Measurements from ENCODE around the gene XKRX.

The XKRX gene

DNA sequence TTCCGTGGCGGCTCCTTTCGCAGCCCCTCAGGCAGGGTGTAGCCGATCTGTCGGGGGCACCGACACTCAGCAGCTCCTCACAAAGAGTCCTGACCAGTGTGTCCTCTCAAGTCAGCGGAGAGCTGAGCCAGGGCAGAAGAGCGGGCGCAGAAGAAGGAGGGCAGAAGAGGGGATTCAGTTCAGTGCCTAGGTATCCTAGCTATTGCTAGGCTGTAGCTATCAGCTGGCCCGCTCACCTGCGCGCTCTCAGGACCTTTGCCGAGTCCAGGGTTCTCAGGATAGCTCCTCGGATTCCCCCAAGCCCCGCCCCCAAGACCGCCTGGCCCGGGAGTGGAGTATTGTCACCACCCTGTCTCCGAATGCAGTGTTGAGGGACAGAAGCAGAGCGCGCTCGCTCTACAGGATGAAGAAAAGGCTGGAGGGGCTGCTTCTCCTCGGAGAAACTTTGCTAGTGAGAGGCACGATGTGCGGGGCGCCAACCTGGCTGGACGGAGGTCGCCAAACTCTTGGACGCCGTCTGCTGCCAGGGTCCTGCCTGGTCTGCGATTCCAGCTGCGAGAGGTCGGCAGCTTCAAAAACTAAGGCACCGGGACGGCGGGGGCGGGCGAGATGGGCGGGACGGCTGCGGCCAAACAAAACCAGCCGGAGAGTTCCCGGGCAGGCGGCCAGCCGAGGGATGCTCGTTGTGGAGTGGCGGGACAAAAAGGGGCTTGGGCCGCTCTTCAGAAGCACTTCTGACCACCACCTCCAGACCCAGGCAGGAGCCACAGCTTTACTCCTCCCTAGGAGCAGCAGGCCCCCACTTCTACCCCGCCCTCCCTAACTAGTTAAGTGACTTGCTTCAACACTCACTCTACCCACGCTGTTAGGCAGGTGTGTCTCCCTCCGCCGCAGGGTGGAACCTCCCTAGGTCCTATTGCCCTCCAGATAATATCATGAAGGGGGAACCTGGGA lies at the start of gene XKRX:
TSS of gene XKRX (minus strand) at position 258 of the 954 bp plus-strand sequence. CDS start 613 bp downstream, outside the sequence.
- H3K4me3 ChIP-seq (ENCODE audit: low read depth, low read length): peak within 1 kb of the TSS; percentile 50

DNA sequence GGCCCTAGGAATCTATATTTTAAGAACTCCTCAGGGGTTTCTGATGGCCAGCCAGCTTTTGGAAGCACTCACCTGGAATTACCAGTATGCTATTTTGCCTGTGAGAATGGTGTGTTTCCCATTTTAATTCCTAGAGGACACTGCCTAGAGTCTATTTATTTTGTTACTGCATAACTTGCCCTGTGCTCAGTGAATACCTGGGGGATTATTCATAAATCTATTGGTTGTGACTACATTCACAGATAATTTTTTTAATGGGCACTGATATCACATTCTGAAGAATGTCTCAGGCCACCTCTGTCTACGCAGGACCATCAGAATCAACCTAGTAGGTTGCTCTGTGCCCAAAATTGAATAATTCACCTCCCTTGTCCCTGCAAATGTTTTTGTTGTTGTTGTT lies 47.5 kb upstream of the XKRX start:
- H3K4me3 ChIP-seq (ENCODE audit: low read depth, low read length): no peak overlapping the region

DNA sequence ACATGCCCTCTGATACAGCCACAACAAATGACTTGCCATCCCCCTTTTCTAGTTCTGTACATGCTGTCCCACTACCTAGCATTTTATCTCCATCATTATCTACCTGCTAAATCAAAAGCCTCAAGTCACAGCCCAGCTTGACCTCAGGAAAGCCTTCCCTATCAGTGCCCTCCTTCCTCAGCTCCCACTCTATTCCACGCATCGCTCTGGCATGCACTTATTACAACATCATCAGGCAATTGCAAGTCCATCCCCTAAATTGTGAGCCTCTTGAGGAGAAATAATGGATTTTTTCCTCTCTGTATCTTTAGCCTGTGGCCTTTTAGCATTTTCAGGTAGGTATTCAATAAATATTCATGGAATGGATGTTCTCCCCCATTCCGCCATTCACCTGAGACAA lies 46.5 kb upstream of the XKRX start:
- no peak overlapping the region for H3K4me3 ChIP-seq (ENCODE audit: low read depth, low read length)

DNA sequence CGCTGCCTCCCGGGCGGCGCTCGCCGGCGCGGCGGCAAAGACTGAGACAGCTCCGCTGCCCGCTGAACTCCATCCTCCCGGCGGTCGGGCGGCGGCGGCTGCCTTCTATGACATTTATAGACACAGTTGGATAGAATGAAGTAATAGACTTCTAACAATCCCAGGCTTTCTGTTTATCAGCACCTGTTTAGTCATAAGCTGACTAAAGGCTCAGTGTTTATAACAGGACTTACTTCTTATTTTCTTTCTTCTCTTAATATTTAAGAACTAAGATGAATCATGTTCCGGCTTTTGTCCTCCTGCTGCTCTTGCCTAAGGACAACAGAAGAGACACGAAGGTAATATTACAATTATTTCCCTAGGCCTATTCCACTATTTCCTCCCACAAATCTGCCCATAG lies 44.7 kb upstream of the XKRX start:
- no peak overlapping the region for H3K4me3 ChIP-seq (ENCODE audit: low read depth, low read length)

GRCh38 chrX:100969936-100970335 lies 41.2 kb upstream of the XKRX start:
- H3K4me3 ChIP-seq (ENCODE audit: low read depth, low read length): no peak overlapping the region

GRCh38 chrX:100969408-100969807 lies 40.7 kb upstream of the XKRX start, which contains the start of gene ARL13A:
TSS of gene ARL13A (plus strand) at chrX:100969708. CDS start at chrX:100973690, 3,982 bp downstream.
- H3K4me3 ChIP-seq (ENCODE audit: low read depth, low read length): no peak within 1 kb of the TSS

DNA sequence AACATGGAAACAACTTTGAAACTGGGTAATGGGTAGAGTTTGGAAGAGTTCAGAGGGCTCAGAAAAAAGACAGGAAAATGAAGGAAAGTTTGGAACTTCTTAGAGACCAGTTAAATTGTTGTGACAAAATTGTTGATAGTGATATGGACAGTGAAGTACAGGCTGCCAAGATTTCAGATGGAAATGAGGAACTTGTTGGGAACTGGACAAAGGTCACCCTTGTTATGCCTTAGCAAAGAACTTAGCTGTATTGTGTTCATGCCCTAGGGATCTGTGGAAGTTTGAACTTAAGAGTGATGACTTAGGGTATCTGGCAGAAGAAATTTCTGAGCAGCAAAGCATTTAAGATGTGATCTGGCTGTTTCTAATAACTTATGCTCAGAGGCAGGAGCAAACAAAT lies 35.6 kb upstream of the XKRX start:
- H3K4me3 ChIP-seq (ENCODE audit: low read depth, low read length): no peak overlapping the region

DNA sequence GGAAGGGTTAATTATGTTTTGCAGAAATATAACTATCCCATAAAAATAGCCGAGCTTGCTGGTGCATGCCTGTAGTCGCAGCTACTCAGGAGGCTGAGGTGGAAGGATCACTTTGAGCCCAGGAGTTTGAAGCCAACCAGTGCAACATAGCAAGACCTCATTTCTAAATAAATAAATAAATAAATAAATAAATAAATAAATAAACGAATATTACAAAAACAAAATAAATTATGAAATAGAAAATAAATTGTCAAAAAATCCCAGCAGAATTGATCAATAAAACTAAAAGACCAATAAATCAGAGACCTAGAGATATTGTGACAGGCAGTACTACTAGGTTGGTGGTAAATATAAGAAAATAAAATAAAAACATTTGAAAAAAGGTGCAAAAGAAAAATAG lies 34.1 kb upstream of the XKRX start:
- no peak overlapping the region for H3K4me3 ChIP-seq (ENCODE audit: low read depth, low read length)

GRCh38 chrX:100948557-100948956 lies 19.8 kb upstream of the XKRX start:
- no peak overlapping the region for H3K4me3 ChIP-seq (ENCODE audit: low read depth, low read length)

GRCh38 chrX:100946299-100946927 lies 17.7 kb upstream of the XKRX start:
- H3K4me3 ChIP-seq (ENCODE audit: low read depth, low read length): no peak overlapping the region

DNA sequence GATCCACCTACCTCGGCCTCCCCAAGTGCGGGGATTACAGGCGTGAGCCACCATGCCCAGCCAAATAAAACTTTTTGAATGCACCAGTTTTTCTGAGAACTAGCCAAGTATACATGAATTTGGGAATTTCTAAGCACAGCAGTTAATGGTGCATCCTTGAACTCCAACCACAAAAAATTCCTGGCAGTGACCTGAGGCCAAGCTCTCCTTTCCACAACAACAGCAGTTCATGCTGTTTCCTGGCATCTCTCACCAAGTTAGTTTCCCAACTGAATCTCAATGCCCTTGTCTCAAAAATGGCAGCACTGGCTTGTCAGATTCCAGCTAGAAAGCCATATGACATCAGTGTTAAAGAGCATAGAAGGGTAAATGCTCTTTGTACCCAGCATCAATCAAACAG lies 15.9 kb upstream of the XKRX start:
- H3K4me3 ChIP-seq (ENCODE audit: low read depth, low read length): no peak overlapping the region

- no peak overlapping the region for H3K4me3 ChIP-seq (ENCODE audit: low read depth, low read length)
Measured at GRCh38 chrX:100939333-100939732, 10.6 kb upstream of the XKRX start.

- no peak overlapping the region for H3K4me3 ChIP-seq (ENCODE audit: low read depth, low read length)
Measured at GRCh38 chrX:100935767-100936166, 7.0 kb upstream of the XKRX start.

DNA sequence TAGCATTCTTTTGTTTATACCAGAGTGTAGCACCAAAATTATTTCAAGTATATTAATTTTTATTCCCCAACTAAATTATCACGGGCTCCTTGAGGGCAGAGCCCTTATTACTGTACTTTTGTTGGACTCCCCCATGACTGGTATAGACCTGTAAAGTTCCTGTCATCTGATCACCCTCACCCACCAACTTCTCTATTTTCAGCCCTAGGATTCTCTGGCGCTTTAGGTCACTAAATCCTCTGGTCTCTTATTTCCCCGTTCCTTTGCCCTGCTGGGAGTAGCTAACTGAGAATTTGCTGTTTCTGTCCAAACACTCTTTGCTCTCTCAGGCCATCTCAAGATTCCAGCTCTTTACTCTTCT lies 3.2 kb upstream of the XKRX start:
- H3K4me3 ChIP-seq (ENCODE audit: low read depth, low read length): no peak overlapping the region

DNA sequence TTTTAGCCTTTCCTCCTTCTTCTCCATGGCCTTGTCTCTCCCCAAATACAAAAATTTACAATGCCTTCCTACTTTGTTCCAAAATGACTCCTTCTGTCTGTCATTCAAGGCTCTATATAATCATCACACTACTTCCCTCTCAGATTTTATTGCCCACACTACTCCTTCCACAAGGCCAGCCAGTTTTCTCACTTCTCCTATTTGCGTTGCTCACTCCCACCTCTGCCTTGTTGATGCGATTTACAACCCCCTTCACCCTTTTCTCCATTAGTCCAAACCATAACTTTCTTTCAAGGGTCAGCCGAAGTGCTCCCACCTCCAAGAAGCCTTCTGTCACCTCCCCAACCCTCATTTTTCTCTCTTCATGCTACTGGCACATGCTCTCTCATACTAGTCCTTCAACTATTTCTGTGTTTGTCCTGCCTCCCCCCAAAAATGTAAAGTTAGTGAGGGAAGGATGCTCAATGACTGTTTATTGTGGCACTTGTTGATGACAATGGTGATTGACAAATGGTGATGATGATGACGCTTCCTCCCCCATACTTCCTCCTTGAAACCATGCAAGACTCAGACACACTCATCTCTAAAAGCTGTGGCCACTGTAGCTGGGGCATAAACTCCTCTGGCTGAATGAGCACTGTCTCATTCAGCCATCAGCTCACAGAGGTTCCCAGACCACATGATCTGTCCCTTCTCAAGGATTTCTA lies 2.7 kb upstream of the XKRX start:
- no peak overlapping the region for H3K4me3 ChIP-seq (ENCODE audit: low read depth, low read length)

DNA sequence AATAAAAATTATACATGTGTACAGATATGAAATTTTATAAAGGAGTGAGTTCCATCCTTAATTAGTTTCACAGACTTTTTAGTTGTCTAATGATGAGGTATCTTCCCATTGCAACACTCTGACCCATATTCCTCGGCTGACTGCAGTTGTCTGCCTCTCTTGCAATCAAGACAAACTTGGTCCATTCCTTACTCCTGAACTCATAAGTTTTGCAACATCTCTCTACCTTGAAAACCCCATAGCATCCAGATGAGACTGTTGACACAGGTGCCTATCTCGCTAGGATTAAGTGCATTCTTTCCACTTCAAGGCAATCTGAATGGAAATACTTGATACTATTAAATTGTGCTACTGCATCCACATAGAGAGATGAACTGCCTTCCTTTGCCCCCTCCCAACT lies 2.3 kb downstream of the XKRX start:
- H3K4me3 ChIP-seq (ENCODE audit: low read depth, low read length): no peak overlapping the region

DNA sequence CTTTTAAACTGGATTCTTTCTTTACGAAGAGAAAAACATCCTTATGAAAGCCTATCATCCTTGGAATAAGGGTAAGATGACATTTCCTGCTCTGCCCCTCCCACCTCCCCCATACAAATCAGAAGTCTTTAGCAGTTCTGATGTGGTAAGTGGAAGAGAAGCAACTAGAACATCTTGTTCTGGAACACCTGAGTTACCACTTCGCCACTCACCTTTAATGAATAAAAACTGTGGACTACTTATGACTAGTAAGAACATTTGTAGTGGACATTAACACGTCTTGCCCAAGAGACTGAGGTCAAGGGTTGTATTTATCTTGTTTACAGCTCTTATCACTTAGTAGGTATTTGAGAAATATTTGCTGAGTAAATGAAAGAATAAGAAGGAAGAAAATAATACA lies 4.3 kb downstream of the XKRX start:
- no peak overlapping the region for H3K4me3 ChIP-seq (ENCODE audit: low read depth, low read length)

DNA sequence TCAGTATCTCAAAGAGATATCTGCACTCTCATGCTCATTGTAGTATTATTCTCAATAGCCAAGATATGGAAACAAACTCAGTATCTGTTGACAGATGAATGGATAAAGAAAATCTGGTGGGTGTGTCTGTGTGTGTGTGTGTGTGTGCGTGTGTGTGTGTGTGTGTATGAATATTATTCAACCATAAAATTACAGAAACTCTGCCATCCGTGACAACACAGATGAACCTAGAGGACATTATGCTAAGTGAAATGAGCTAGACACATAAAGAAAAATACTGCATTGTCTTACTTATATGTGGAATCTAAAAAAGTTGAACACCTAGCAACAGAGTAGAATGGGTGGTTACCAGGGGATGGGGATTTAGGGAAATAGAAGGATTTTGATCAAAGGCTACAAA lies 13.2 kb downstream of the XKRX start:
- H3K4me3 ChIP-seq (ENCODE audit: low read depth, low read length): no peak overlapping the region

- no peak overlapping the region for H3K4me3 ChIP-seq (ENCODE audit: low read depth, low read length)
Measured at GRCh38 chrX:100913111-100913510, 15.6 kb downstream of the XKRX start.

- H3K4me3 ChIP-seq (ENCODE audit: low read depth, low read length): no peak overlapping the region
Measured at GRCh38 chrX:100911731-100912130, 17.0 kb downstream of the XKRX start.

- H3K4me3 ChIP-seq (ENCODE audit: low read depth, low read length): no peak overlapping the region
Measured at GRCh38 chrX:100905620-100906019, 23.1 kb downstream of the XKRX start.

DNA sequence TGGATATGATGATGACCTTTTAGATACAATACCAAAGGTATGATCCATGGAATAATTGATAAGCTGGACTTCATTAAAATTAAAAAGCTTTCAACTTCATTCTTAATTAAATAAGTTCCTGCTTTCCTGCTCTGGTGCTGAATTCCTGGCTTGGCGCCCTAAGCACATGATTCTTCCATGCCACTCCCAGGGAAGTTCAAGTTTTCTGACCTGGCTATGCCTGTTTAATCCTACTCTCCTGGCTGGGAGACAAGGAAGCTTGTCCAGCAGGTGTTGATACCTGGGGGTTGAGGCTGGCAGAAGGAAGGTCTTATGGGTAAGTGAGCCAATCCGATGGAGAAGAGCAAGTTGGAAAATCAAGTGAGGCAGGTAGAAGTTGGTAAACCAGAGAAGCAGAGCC lies 24.3 kb downstream of the XKRX start:
- no peak overlapping the region for H3K4me3 ChIP-seq (ENCODE audit: low read depth, low read length)

Measured in iPS-11a (cell line).